ENCODE data around the gene EXD3.

Gene EXD3

DNA sequence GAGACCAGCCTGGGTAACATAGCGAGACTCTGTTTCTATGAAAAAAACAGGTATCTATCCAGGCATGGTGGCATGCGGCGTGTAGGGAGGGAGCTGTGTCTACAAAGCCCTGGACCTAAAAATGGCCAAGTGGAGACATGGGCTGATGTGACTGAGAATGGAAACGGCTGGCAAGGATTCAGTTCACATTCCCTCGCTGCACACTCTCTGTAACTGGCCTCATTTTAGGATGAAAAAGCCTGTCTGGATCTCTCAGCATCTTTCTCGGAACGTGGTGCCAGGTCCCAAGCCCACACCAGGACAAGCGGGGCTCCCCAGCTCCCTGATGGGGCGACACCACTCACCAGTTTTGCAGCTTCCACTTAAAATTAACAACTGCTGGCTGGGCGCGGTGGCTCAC lies 13.4 kb downstream of the EXD3 start:
- FAIRE-seq = no peak

- FAIRE-seq = no peak
These were observed 14.1 kb downstream of the EXD3 start for GRCh38 chr9:137408651-137409405.

GRCh38 chr9:137407590-137408300 lies 15.2 kb downstream of the EXD3 start:
- FAIRE-seq = no peak

- FAIRE-seq = no peak
These were observed 15.9 kb downstream of the EXD3 start for GRCh38 chr9:137406876-137407589.

DNA sequence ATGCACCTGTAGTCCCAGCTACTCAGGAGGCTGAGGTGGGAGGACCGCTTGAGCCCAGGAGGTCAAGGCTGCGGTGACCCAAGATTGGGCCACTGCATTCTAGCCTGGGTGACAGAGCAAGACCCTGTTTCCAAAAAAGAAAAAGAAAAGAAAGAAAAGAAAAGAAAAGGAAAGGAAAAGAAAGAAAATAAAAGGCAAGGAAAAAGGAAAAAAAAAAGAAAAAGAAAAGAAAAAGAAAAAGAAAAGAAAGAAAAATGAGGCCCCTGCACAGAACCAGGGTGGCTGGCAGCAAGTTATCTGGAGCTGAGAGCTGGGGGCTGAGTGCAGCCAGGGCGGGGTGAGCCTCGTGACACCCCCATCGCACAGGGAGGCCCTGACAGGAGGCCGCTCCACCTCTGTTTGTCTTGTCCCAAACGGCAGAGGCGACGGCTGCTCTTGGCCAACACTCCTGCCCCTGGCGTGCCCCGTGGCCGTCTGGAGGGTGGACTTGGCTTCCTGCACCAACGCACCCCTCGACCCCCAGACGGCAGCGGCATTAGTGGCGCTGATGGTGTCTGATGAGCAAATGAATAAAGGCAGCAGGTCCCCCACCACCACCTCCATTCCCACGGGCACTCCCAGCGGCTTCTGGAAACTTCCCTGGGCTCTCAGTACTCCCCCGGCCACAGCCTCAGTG lies 16.7 kb downstream of the EXD3 start:
- no peak for FAIRE-seq

- no peak for FAIRE-seq
These were observed 17.3 kb downstream of the EXD3 start for GRCh38 chr9:137405677-137406081.

DNA sequence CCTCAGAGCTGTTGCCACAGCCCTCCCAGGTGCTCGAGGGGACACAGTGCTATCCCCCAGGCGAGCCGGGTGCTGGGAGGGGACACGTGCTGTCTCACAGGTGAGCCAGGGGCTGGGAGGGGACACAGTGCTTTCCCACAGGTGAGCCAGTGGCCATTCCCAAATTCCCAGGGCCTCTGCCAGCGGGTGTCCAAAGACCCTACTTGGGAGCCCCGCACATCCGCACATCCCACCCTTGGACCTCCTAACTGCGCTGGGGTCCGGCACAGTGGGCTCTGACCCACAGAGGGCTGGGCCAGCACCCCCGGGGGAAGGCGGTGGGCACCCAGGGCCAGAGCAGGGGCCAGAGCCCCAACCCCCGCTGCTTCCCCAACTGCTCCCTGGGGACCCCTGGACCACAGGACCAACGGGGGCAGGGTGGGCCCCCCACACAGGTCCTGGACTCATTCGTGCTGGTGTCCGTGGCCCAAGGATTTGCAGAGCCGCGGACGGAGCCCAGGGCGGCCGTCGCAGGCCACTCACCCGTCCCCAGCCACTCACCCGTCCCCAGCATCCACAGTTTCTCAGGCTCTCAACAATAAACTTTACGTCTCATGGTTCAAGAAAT lies 17.9 kb downstream of the EXD3 start:
- FAIRE-seq = no peak

DNA sequence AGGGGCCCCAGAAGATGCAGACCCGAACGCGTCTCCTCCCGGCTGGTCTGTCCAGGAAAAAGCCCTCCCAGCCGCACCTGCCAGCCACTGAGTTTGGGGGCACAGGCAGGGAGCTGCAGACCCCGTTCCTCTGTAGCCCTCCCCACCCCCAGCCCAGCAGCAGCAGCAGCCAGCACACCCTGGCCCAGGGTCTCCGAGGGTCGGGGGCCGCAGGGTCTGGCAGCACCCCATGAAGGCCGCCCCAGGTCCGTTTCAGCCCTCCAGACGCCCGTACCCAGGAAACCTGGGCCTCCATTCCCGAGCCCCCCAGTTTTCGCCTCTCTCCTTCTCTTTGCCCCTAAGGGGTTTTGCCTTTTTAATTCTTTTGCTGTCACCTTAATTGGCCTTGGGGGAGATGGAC lies 19.7 kb downstream of the EXD3 start:
- no peak for FAIRE-seq

DNA sequence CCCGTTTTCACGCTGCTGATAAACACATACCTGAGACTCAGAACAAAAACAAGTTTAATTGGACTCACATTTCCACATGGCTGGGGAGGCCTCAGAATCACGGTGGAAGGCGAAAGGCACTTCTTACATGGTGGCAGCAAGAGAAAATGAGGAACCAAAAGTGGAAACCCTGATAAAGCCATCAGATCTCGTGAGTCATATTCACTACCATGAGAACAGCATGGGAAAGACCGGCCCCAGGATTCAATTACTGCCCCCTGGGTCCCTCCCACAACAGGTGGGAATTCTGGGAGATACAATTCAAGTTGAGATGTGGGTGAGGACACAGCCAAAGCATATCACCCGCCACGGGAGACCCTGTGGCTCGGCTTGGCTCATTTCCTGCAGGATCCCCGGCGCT lies 20.2 kb downstream of the EXD3 start:
- no peak for FAIRE-seq

DNA sequence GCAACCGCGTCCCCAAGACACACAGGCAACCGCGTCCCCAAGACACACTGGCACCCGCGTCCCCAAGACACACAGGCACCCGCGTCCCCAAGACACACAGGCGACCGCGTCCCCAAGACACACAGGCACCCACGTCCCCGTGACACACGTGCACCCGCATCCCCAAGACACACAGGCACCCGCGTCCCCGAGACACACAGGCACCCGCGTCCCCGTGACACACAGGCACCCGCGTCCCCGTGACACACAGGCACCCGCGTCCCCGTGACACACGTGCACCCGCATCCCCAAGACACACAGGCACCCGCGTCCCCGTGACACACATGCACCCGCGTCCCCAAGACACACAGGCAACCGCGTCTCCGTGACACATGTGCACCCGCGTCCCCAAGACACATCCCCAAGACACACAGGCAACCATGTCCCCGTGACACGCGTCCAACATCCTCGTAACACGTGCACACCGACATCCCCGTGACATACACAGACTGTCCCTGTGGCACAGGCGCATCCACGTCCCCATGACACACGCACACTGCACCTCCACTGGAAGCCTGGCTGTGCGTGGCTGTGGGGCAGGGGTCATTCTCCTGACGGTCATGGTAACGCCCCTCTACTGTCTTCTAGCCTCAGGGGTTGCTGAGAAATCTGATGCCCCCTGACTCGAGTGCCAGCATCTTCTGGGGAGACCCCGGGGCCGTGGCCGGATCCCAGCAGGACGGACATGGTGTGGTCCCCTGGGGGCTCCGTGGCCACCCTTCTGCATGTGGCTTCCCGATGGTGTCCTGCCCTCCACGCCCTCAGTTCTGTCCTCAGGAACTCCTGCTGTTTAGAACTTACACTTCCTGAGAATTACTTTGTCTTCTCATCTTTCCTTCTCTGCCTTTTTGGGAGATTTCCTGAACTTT lies 24.1 kb downstream of the EXD3 start:
- FAIRE-seq = no peak

DNA sequence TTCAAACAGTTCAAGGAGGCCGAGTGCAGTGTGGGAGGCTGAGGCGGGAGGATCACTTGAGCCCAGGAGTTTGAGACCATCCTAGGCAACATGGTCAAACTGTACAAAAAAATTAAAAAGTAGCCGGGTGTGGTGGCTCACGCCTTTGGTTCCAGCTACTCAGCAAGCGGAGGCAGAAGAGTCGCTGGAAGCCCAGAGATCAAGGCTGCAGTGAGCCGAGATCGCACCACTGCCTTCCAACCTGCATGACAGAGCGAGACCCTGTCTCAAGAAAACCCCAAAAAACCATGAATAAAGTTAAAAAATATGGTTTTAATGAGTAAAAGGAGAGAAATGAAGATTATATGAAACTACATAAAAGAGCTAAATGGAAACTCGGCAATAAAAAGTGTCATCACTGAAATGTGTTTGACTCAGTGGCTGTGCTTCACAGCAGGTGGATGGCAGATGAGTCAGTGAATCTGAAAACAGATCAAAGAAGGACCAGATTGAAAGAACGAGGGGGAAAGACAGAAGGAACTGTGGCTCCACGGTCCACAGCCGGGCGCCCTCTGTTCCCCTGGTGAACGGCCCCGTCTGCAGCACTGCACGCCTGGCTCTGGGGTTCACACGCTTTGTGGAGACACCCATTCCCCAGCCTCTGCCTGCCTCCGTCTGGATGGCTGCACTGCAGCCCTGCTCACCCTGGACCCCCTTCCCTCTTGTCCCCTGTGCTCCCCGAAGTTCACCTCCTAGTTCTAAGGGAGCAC lies 25.1 kb downstream of the EXD3 start:
- no peak for FAIRE-seq

GRCh38 chr9:137396634-137397367 lies 26.2 kb downstream of the EXD3 start:
- FAIRE-seq = no peak

DNA sequence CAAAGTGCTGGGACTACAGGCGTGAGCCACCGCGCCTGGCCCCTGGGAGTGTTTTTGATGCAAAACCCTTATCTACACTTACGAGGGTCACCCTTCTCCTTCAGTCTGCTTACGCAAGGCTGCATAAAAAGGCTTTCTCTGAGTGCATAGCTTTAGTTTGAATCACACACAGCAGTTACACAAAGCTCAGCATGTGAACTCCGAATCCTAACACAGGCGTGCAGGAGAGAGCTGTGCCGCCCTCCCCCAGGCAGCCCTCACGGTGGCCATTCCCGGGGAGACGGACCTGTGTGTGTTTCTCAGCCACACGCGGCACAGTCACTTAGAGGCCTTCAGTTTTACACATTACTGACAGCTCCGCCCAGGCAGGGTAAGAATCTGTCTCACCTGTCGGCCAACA lies 26.7 kb downstream of the EXD3 start:
- FAIRE-seq = no peak

- FAIRE-seq = no peak
These were observed 27.3 kb downstream of the EXD3 start for GRCh38 chr9:137395666-137396010.

DNA sequence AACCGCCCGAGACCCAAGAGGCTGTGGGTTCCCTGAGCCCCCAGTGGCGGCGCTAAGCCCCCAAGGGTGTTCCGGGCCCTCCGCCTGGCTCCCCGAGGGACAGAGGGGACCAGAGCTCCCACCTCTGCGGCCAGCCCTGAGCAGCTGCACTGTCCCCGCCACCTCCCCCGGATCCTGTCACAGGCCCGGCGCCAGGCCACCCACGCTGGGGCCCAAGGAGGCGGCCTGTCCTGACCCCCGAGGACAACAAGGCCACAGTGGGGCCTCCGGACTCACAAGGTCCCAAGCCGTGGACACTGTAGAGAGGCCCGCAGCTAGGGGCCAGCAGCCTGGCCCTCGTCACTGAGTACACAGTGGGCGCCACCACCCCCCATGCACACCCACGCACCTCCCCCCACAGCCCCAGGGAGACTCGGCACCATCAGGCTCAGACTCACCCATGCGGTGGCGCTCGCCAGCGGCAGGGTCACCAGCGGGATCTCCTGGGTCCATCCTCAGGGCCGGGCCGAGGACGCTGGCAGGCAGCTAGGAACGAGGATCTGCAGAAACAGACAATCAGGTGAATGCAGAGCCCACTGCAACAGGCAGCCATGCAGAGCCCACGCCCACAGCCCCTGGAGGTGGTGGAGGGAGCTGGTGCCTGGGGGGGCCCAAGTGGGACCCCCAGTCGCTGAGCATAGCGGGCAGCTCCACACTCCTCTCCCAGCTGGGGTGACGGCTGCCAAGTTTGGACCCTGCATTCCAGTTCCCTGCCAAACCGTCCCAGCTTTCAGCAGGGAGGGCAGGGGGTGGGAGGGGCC lies 27.9 kb downstream of the EXD3 start:
- no peak for FAIRE-seq

DNA sequence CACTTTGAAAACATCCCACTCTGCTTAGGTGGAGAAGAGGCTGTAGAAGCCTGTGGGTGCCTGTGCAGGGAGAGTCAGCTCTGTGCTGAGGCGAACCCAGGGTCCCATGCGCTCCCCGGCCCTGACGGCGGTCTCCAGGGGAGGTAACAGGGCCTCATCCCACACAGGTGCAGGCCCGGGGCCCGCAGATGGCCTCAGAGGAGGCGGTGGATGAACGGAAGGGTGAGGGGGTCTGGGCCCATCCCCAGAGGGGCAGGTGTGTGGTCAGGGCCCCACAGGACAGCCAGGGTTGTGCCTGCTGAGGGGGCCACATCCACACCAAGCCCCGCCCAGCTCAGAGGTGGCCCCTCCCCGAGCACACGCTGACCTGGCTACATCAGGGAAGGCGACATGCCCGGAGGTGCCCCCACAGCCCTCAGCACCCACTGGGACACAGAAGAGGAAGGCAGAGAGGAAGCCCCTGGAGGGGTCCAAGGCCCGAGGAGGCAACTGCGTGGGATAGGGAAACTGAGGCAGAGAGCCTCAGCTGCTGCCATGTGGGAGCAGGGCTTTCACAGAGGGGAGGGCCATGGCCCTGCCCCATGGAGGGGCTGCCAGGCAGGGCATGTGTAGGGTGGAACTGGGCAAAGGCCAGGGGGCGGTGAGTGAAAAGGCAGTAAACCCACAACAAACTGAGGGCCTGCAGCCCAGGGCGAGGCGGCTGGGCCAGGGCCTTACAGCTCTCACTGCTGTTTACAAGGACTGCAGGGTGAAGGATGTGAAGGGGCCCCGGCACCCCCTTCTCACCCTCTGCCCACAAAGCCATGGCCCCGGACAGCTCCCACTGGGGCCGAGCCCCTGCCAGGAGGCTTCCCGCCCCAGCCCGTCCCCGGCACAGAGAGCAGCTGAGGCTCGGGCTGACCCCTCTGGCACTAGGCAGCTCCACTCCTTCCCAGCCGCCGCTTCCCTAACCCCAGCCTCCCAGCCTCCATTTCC lies 29.5 kb downstream of the EXD3 start:
- no peak for FAIRE-seq

- FAIRE-seq = no peak
These were observed 30.5 kb downstream of the EXD3 start for GRCh38 chr9:137392232-137393007.

DNA sequence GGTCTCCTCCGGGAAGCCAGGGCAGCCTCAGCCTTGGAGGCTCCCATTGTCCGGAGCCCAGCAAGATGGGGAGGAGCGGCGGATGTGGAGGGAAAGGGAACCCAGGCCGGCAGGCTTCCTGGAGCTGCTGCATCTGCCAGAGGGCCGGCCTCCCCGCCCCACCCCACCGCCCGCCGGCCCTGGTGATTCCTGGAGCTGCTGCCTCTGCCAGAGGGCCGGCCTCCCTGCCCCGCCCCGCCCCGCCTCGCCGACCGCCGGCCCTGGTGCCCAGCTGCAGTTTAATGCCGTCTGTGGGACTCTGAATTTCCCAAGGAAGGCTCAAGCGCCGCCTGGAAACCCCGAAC lies 31.6 kb downstream of the EXD3 start:
- no peak for FAIRE-seq
